GM19452 (cell line): ENCODE results near the gene MFSD11.
"Not testable (repeated sequence)": the region's sequence is repeated elsewhere in the genome, so short reads cannot be mapped to it uniquely, and the experiment has no call there.

Experiments
- ATAC-seq: cut with Tn5 transposase; IDR thresholded peaks from one replicate; pipeline ENCODE4 v1.9.1; 2021; ENCODE audit not compliant: unreplicated experiment

The MFSD11 gene

DNA sequence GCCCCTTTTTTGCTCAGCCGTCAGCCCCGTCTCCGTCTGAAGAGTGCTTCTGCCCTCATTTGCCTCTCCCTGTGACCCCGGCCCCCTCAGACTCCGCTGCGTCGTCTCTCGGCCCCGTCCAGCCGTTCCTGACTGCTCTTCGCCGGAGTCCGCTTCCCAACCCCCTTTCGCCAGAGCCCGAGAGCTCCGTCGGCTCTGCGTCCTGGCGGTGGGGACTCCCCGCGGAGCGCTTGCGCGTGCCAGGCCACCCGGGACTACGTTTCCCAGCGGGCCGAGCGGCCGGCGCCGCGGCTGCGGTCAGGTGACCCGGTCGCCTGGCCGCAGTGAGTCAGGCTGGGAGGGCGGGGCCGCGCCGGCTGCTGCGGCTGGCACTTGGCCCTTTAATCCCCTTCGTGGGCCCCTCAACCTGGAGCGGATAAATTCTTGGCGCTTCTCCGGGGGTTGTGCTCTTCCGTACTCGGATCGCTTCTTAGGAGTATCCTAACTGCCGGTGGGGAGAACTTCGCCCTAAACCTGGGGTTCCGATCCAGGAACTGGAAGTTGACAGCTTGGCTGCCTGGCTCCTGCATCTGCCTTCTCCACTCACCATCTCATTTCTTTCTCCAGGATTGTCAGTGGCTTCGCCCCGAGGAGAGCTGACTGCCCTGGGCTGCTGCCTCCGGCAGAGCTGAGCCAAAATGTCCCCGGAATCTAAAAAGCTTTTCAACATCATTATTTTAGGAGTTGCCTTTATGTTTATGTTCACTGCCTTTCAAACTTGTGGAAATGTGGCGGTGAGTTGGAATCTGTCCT, at the start of gene MFSD11:
TSS of gene MFSD11 (plus strand) at position 444 of the 792 bp plus-strand sequence. CDS start at position 678, 234 bp downstream.
- ATAC-seq: peak; percentile 57

DNA sequence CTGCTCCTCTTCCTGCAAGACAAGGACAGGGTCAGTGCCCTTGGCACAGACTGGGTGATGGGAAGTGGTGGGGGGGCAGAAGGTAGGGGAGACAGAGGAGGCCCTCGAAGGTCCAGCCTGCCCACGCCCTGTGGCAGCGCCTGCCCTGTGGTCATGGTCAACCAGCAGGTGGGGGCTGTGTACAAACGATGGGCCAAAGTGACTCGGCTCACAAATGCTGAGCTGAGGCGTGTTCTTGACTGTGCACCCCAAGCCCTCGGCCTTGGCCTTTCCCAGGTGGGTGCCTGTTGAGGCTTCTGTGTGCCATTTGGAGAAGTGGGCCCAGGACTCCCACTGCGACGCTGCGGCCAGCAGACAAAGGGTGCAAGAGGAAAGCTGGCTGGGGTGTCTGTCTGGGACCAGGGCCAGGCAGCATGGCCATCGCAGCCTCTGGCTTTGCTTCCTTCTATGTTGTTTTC, 49.7 kb upstream of the MFSD11 start:
- ATAC-seq: no peak

DNA sequence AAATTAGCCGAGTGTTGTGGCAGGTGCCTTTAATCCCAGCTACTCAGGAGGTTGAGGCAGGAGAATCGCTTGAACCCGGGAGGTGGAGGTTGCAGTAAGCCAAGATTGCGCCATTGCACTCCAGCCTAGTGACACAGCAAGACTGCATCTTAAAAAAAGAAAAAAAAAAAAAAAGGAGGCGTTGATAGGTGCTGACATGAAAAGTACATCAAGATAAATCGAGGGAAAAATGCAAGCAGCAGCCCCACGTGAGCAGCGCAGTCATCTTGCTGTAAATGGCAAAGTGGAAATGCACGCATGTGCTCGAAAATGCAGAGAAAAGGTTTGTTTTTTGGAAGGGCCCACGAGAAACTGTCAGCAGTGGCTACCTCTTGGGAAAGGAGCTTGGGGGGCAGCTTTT, 48.1 kb upstream of the MFSD11 start:
- ATAC-seq: no peak

DNA sequence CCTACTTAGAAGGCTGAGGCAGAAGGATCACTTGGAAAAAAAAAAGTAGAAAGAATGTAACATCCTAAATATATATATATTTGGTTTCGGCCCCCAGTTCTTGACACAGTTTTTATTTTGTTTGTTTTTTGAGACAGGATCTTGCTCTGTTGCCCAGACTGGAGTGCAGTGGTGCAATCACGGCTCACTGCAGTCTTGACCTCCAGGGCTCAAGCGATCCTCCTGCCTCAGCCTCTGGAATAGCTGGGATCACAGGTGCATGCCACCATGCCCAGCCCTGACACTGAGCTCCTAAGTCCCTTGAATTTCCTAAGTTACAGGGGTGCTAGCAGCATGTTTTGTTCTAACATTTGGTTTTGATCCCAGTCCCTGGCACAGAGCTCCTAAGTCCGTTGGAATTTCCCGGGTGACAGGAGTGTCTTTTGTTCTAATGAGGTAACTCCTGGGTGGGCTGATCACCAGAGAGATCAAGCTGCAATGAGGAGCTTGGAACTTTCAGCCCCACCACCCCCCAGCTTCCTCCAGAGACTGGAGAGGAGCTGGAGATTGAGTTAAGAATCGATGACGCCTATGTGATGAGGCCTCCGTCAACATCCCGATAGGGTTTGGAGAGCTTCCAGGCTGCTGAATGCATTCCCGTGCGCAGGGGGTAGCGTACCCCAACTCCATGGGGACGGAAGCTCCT, 47.2 kb upstream of the MFSD11 start:
- ATAC-seq: no peak

DNA sequence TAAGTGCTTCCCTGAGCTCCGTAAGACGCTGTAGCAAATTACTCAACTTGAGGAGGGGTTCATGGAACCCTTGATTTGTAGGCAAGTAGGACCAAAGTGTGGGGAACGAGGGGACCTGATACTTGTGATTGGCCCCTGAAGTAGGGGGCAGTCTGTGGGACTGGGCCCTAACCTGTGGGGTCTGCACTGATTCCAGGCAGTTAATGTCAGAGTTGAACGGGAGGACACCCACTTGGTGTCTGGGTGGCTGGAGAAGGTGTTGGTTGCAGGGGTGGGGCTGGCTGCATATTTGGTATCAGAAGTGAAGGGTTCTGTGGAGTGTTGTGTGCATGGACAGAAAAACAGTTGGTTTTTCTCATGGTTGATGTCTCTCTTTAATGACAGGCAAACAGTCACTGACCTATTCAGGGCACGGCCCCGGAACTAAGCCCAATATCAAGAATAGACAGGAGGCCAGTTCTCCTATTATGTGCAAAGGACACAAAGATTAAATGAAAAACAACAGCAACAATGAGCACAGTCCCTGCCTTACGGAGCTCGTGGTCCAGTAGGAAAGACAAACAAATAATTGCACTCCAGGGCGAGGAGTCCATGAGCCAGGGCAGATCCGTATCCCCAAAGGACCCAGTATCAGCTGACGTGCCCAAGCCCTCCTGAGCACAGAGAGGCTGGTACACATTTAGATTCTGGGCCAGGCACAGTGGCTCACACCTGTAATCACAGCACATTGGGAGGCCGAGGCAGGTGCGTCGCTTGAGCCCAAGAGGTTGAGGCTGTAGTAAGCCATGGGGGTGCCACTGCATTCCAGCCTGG, 46.3 kb upstream of the MFSD11 start:
- ATAC-seq: no peak

DNA sequence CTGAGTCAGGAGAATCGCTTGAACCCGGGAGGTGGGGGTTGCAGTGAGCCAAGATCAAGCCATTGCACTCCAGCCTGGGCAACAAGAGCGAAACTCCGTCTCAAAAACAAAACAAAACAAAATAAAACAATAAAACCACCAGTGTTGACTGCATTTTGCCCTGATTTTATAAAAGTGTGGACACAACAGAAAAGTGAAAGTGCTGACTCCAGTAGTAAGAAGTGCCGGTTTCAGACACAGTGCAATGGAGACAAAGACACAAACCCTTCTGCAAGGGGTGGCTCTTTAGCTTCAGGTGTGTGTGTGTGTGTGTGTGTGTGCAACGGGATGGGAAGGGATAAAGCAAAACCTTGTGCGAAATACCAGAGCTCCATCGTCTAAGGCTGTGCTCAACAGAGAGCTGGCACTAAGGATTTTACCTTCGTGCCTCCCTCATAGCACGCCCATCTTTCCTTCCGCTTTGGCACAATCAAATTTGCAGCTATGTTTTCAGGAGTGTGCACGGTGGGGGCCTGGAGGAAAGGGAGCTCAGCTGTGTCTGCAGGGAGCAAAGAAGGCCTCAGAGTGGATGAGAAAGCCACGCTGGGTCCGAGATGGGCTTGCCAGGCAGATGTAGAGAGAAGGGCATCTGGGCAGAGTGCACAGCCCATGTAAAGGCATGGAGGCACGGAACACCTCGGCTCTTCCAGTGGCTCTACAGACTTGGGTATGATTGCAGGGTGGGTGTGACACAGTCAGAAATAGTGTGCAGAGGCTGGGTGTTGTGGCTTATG, 42.7 kb upstream of the MFSD11 start:
- ATAC-seq: no peak

DNA sequence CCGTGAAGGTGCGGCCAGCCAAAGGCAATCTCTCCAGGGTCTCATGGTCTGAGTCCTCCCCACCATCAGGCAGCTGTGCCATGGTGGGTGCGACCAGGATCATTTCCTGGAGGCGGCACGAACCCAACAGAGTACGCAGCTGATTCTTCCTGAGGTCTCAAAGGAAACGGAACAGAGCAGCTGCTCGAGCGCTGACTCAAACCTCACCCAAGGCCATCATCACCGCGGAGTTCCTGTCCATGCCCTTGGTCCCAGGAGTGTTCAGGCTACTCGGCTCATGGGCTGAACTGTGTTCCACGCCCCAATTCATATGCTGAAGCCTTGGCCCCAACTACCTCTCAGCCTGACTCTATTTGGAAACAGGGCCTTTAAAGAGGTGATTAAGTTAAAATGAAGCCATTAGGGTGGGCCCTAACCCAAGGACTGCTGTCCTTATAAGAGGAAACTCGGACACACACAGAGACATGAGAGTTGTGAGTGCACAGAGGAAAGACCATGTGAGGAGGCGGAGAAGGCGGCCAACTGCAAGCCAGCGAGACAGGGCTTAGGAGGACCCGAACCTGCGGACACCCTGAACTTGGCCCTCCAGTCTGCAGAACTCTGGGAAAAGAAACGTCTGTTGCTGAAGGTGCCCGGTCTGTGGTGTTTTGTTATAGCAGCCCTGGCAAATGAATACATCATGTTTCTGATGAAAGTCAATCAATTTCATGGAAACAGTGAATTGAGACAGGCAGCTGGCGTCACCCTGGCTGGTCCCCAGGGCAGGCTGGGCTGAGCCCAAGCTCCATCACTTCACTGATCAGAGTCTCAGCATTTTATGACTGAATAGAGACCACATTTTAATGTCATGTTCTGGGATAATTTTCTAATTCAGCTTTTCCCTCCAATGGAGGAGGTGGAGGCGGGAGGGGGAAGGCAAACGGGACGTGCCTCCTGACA, 40.9 kb upstream of the MFSD11 start:
- ATAC-seq: peak; percentile 78

DNA sequence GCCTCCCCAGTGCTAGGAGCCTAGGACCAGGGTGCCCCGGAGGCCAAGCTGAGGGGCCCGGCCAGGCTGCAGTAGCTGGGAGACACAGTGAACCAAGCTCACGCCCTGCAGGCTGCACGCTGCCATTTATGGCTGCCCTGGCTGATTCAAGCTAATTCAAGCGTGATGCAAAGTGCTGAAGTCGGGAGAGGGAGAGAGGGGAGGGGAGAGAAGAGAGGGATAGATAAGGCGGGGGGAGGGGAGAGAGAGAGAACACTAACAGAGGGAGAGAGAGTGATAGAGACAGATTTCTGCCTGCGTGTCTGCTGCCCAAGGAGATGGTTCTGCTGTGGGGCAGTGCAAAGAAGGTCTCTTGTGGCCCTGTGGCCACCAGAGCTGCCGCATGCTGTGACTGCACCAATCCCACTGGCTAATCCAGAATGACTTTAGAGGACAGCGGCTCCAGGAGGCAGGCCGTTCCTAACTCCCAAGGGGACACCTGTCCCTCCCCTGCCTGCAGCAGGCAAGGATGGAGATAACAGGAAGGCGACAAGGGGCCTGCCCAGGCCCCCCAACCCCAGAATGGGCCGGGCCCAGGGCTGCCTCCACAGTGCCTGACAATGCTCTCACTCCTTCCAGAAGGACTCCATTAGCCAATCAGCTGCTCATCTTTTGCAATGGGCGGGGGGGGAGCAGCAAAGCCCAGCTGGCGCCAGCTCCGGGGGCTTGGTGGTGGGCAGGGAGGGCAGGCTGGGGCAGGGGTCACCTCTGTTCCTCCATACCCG, 40.0 kb upstream of the MFSD11 start:
- ATAC-seq: no peak

DNA sequence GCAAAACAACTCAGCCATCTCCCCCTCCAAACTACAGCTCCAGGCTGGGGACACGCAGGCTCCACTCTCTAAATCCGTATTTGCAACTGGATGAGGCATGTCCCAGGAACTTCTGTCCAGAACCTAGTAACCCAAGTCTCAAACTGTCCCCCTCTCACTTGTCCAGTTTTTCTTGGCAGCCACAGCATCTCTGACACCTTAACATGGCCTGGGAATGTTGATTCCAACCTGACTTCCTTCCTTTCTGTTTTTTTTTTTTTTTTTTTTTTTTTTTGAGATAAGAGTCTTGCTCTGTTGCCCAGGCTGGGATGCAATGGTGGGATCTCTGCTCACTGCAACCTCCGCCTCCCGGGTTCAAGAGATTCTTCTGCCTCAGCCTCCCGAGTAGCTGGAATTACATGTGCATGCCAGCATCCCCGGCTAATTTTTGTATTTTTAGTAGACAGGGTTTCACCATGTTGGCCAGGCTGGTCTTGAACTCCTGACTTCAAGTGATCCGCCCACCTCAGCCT, 39.4 kb upstream of the MFSD11 start:
- ATAC-seq: not testable (repeated sequence)

DNA sequence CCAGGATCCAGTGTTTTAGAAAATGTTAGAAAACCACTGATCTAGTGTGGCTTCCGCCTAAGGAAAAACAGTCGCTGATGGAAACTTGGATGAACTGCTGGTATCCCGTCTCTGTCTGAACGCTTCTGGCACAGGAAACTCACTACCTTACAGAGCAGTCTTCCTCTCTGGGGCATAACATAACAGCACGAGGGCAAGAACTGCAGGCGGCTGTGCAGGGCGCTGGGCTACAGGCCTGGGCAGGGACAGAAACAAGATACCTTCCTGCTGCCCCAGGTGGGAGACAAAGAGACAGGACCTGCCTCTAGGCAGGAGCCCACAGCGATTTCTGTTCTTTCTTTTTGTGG, 37.7 kb upstream of the MFSD11 start:
- no peak for ATAC-seq

DNA sequence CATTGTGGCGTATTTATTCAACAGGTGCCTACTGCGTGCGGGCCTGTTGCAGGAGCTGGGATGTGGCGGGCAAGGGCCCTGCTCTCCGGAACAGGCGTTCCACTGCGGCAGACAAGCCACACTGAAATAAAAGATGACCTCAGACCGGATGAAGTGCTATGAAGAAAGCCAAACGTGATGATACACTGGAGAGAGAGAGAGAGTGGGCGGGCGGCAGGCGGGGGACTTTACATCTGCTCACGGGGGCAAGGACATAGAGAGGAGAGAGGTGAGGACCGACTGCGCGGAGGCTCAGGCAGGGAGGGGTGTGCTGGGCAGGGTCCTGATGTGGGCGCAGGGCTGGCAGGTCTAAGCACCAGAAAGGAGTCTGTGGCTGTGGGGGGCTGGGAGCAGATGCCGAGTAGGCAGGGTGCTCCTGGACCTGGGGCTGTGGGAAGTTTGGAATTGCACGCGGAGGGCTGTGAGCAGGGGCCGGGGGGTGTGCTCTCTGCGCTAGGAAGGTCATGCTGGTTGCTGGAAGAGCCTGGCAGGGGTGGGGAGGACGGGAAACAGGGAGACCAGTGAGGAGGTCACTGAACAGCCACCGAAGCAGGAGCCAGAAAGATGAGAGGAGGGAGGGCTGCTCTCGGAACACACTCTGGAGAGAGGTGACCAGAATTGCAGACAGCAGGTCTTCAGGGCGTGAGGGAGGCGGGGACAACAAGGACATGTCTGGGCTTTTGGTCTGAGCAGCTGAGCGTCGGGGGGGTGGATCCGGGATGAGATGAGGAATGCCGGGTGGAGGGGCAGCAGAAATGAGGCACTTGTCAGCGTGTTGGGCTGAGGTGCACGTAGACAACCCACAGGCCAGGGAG, 37.1 kb upstream of the MFSD11 start:
- no peak for ATAC-seq

DNA sequence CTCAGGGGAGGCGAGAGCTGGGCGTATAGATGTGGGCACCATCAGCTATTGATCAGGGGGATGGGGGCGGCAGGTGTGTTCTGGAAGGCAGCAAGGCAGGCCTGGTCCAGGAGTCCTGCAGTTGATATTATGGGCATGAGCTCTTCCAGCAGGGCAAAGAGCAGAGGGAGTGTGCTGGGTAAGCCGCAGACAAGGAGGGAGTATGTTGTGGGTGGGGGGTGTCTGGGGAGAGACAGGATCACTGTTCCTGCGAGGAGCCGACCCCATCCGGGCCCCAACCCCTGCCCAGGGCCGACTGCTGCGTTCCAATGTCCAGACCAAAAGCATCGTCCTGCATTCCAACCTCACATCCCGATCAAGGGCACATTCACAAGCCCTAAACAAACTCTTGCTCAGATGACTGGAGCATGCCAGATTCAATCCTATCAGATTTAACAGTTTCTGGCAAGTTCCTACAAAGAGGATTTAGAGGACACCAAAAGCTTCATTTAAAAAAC, 36.4 kb upstream of the MFSD11 start:
- ATAC-seq: no peak

DNA sequence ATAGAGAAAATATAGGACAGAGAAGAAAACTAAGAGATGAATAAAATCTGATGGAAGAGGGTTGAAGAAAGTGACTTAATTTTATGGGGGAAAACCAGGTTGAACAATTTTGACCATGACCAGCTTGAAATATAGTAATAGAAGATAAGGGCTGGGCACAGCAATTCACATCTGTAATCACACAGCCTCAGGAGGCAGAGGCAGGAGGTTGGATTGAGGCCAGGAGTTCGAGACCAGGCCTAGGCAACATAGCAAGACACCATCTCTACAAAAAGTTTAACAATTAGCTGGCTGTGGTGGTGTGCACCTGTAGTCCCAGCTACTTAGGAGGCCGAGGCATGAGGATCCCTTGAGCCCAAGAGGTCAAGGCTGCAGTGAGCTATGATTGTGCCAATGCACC, 35.8 kb upstream of the MFSD11 start:
- no peak for ATAC-seq

DNA sequence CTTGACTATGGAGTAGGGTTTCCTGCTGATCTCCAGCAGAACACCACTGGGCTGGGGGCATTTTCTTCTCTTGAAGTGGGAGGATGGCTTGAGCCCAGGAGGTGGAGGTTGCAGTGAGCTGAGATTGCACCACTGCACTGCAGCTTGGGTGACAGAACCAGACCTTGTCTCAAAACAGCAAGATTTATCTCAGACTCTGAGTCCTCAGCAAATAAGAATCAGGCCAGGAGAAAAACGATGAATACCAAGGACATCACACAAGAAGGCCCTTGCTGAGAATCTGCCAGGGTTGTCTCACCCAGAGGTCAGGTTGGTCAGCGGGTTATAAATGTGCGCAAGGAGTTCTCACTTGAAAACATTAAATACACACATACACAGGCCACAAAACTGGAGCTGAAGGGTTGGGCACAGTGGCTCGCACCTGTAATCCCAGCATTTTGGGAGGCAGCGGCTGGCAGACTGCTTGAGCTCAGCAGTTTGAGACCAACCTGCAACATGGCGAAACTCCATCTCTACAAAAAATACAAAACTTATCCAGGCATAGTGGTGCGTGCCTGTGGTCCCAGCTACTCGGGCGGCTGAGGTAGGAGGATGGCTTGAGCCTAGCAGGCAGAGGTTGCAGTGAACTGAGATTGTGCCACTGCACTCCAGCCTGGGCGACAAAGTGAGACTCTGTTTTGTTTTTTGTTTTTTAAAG, 34.8 kb upstream of the MFSD11 start:
- ATAC-seq: no peak

DNA sequence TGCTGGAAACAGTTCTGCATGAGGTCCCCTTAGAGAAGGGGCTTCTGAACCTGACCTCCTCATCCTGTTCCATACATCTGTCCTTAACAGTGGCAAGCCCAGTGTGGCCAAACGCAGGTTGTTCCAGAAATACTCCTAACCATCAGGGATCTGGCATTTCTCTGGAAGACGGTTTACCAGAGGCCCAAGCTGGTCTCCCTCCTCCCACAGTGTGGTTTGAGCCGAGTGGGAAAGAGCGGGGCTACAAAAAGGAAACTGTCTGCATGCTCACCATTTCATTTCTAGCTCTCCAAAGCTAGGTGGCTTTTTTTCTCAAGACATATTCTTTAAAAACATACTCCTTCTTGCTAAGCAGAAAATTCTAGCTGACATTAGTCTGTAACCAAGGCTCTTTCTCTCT, 33.1 kb upstream of the MFSD11 start:
- ATAC-seq: no peak

DNA sequence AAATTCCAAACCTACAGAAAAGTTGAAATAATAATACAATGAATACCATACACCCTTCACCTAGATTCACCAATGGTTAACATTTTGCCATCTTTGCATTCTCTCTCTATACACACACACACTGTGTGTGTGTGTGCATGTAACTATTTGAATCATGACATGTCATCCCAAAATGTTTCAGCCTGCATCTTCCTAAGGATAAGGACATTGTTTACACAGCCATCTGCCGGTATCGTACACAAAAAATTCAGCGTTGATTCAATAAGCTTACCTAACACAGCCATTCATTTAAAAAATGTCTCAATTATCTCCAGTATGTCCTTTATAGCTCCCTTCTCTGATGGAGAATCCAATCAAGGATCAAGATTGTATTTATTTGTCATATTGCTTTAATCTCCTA, 31.1 kb upstream of the MFSD11 start:
- ATAC-seq: no peak
